HG02884 (cell line): ENCODE measurements around the gene UVRAG.
"Not testable (repeated sequence)": the region's sequence is repeated elsewhere in the genome, so short reads cannot be mapped to it uniquely, and the experiment has no call there.

Experiments used
- ATAC-seq: cut with Tn5 transposase; IDR thresholded peaks from one replicate; pipeline ENCODE4 v1.9.1; 2021; ENCODE audit warnings: mild to moderate bottlenecking, moderate library complexity; ENCODE audit not compliant: unreplicated experiment

The UVRAG gene

GRCh38 chr11:75834728-75835127, 19.7 kb downstream of the UVRAG start:
- no peak for ATAC-seq

GRCh38 chr11:75836417-75836816, 21.4 kb downstream of the UVRAG start:
- ATAC-seq, result no peak

- no peak for ATAC-seq
Measured at GRCh38 chr11:75839851-75840250, 24.8 kb downstream of the UVRAG start.

GRCh38 chr11:75840522-75840921, 25.5 kb downstream of the UVRAG start:
- ATAC-seq, result no peak

GRCh38 chr11:75841739-75842138, 26.7 kb downstream of the UVRAG start:
- ATAC-seq, result no peak

GRCh38 chr11:75845324-75845723, 30.3 kb downstream of the UVRAG start:
- ATAC-seq, result no peak

GRCh38 chr11:75849894-75850293, 34.9 kb downstream of the UVRAG start:
- no peak for ATAC-seq

- ATAC-seq, result no peak
Measured at GRCh38 chr11:75850787-75851186, 35.8 kb downstream of the UVRAG start.

- ATAC-seq, result no peak
Measured at GRCh38 chr11:75851203-75851602, 36.2 kb downstream of the UVRAG start.

- ATAC-seq, result no peak
Measured at GRCh38 chr11:75852406-75853017, 37.5 kb downstream of the UVRAG start.

- ATAC-seq, result not testable (repeated sequence)
Measured at GRCh38 chr11:75853563-75853962, 38.6 kb downstream of the UVRAG start.

- no peak for ATAC-seq
Measured at GRCh38 chr11:75853971-75854370, 39.0 kb downstream of the UVRAG start.

- ATAC-seq, result no peak
Measured at GRCh38 chr11:75855206-75855605, 40.2 kb downstream of the UVRAG start.

- ATAC-seq, result no peak
Measured at GRCh38 chr11:75856912-75857311, 41.9 kb downstream of the UVRAG start.

GRCh38 chr11:75858042-75858441, 43.0 kb downstream of the UVRAG start:
- ATAC-seq, result no peak

GRCh38 chr11:75858613-75859012, 43.6 kb downstream of the UVRAG start:
- no peak for ATAC-seq

GRCh38 chr11:75859614-75860013, 44.6 kb downstream of the UVRAG start:
- ATAC-seq, result no peak

- ATAC-seq, result no peak
Measured at GRCh38 chr11:75862437-75862836, 47.4 kb downstream of the UVRAG start.

GRCh38 chr11:75867778-75868374, 52.9 kb downstream of the UVRAG start:
- ATAC-seq, result no peak

- ATAC-seq, result no peak
Measured at GRCh38 chr11:75868990-75869389, 54.0 kb downstream of the UVRAG start.

GRCh38 chr11:75869661-75870455, 54.8 kb downstream of the UVRAG start:
- ATAC-seq, result no peak

GRCh38 chr11:75872887-75873416, 57.9 kb downstream of the UVRAG start:
- ATAC-seq, result peak; percentile 28
